ENCODE results near the gene GMIP. TPM values are rescaled to one million over a fixed set of nuclear protein-coding genes. Genes with fewer than 3 reads are reported as not detected.
A peak's percentile ranks its signal among the peaks of the same experiment; 100 is the strongest.
"Not testable (repeated sequence)": the region's sequence is repeated elsewhere in the genome, so short reads cannot be mapped to it uniquely, and the experiment has no call there.

Gene GMIP
- total RNA-seq, 2 experiments from 2014 or later = 30.1 to 48.7 TPM

DNA sequence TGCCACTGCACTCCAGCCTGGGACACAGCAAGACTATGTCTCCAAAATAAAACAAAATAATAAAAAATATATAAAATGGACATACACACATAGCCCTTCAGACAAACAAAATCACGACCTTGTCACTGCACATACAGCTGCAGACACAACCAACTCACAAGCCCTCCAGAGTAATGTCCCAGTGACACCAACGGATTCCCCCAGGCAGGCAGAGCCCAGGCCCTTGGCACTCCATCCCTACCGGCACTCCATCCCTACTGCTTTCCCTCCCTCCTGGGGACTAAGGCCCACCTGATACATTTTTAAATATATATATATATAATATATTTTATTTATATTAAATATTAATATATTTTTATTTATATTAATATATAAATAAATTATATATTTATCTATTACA, 43.6 kb upstream of the GMIP start:
- Histone ChIP-seq H3K9me2 (ENCODE audit: insufficient read depth, low read length) (no peaks in the 10 kb centered on the region), H3K4me1 (ENCODE audit: insufficient read depth, low read length, poor library complexity, severe bottlenecking) (no peaks in the 10 kb centered on the region), H3K9me3 (ENCODE audit: low read length) (peaks cover 5% of the 10 kb centered on the region; the same call in 1 of the 2 replicates), H3K4me3 (ENCODE audit: low read depth, low read length, poor library complexity, severe bottlenecking) (no peak overlapping the region), H3K36me3 (ENCODE audit: insufficient read depth, low read length) (peaks cover 47% of the 10 kb centered on the region), H4K20me1 (ENCODE audit: insufficient read depth, low read length) (no peaks in the 10 kb centered on the region), H2AFZ (ENCODE audit: low read length) (no peak overlapping the region), H3K79me2 (ENCODE audit: insufficient read depth, low read depth, low read length) (peaks cover 7% of the 10 kb centered on the region; the same call in 1 of the 2 replicates), H3K4me2 (ENCODE audit: low read length) (no peak overlapping the region), H3K27ac (ENCODE audit: low read depth, low read length, poor library complexity, severe bottlenecking) (no peak overlapping the region)
- intact Hi-C loops (cut with micrococcal nuclease; ENCODE audit: unreplicated experiment) = no loop called here
- ChIA-PET CTCF (ENCODE audit: unreplicated experiment) (no interaction called here), POLR2A (no interaction called here)
- no TSS peak for BruUV-seq (replicated peaks)
- TF ChIP-seq CTCF (conservative IDR thresholded peaks at IDR 0.05; ENCODE audit: low read length) = no peak
- TF ChIP-seq EZH2phosphoT487 (IDR thresholded peaks at IDR 0.05; ENCODE audit: borderline replicate concordance, low read depth, low read length) = no peak
- peak; percentile 49 for DNase-seq (ENCODE audit: low spot score)

- no peak overlapping the region for H3K4me2 ChIP-seq (ENCODE audit: low read length)
- no peak for DNase-seq (ENCODE audit: low spot score)
- peaks cover 5% of the 10 kb centered on the region for H3K9me3 ChIP-seq (ENCODE audit: low read length)
- intact Hi-C loops (cut with micrococcal nuclease; ENCODE audit: unreplicated experiment) = no loop called here
- no peak for TF ChIP-seq CTCF (conservative IDR thresholded peaks at IDR 0.05; ENCODE audit: low read length)
- H2AFZ ChIP-seq (ENCODE audit: low read length) = no peak overlapping the region
- CTCF ChIA-PET (ENCODE audit: unreplicated experiment) = no interaction called here
- no peaks in the 10 kb centered on the region for H4K20me1 ChIP-seq (ENCODE audit: insufficient read depth, low read length)
- no peak overlapping the region for H3K27ac ChIP-seq (ENCODE audit: low read depth, low read length, poor library complexity, severe bottlenecking)
- no peaks in the 10 kb centered on the region for H3K4me1 ChIP-seq (ENCODE audit: insufficient read depth, low read length, poor library complexity, severe bottlenecking)
- POLR2A ChIA-PET = no interaction called here
- no peak overlapping the region for H3K4me3 ChIP-seq (ENCODE audit: low read depth, low read length, poor library complexity, severe bottlenecking)
- peaks cover 52% of the 10 kb centered on the region for H3K36me3 ChIP-seq (ENCODE audit: insufficient read depth, low read length)
- no peaks in the 10 kb centered on the region for H3K9me2 ChIP-seq (ENCODE audit: insufficient read depth, low read length)
- no TSS peak for BruUV-seq (replicated peaks)
- H3K79me2 ChIP-seq (ENCODE audit: insufficient read depth, low read depth, low read length) = peaks cover 7% of the 10 kb centered on the region; the same call in 1 of the 2 replicates
Measured at GRCh38 chr19:19686580-19686979, 43.1 kb upstream of the GMIP start.

DNA sequence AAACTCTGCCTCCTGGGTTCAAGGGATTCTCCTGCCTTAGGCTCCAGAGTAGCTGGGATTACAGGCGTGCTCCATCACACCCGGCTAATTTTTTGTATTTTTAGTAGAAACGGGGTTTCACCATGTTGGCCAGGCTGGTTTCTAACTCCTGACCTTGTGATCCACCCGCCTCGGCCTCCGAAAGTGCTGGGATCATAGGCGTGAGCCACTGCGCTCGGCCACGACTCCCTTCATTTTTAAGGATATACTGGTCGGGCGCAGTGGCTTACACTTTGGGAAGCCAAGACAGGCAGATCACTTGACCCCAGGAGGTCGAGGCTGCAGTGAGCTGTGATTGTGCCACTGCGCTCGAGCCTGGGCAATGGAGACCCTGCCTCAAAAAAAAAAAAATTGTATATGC, 42.7 kb upstream of the GMIP start:
- H3K4me1 ChIP-seq (ENCODE audit: insufficient read depth, low read length, poor library complexity, severe bottlenecking); H3K4me3 ChIP-seq (ENCODE audit: low read depth, low read length, poor library complexity, severe bottlenecking); H2AFZ ChIP-seq (ENCODE audit: low read length); POLR2A ChIA-PET; H3K27ac ChIP-seq (ENCODE audit: low read depth, low read length, poor library complexity, severe bottlenecking); CTCF ChIA-PET (ENCODE audit: unreplicated experiment); DNase-seq (ENCODE audit: low spot score); BruUV-seq (replicated peaks); intact Hi-C loops (cut with micrococcal nuclease; ENCODE audit: unreplicated experiment); H3K79me2 ChIP-seq (ENCODE audit: insufficient read depth, low read depth, low read length); H4K20me1 ChIP-seq (ENCODE audit: insufficient read depth, low read length); H3K4me2 ChIP-seq (ENCODE audit: low read length); H3K9me2 ChIP-seq (ENCODE audit: insufficient read depth, low read length): not testable (repeated sequence)
- Histone ChIP-seq H3K36me3 (ENCODE audit: insufficient read depth, low read length) (peaks cover 57% of the 10 kb centered on the region), H3K9me3 (ENCODE audit: low read length) (peaks cover 10% of the 10 kb centered on the region)

Measured in OCI-LY7 (cell line).